ENCODE measurements around the gene USP32. TPM values are rescaled to one million over a fixed set of nuclear protein-coding genes. Genes with fewer than 3 reads are reported as not detected.

Gene USP32
- total and polyA plus RNA-seq, 2 donors = 18.2 to 63.7 TPM

DNA sequence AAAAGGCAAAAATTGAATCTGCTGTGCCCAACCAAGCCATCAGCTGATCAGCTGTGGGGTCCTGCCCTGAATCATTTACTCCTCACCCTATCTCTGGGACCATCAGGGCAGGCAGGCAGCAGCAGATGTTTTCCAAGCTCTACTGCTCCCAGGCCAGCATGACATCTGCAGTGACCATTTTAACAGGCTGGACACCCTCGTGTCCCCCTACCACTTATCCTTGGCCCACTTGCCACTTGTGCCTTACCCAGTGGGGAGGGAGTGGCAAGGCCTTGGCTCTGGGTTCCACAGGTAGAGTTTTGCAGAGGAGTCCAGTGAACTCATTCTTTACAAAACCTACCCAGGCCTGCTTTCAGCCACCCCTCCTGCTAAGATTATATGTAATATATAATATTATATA is 254.2 kb downstream of the USP32 start:
- Histone ChIP-seq H3K4me3 (ENCODE audit: low read depth, low read length) (no peak overlapping the region), H3K27ac (ENCODE audit: low read depth) (no peak overlapping the region), H3K4me1 (ENCODE audit: insufficient read depth) (no peaks in the 10 kb centered on the region), H3K36me3 (ENCODE audit: insufficient read depth) (no peaks in the 10 kb centered on the region)
- DNase-seq (ENCODE audit: extremely low spot score) = no peak
- 52% methylated on average over 1 of the region's 1 CpG for WGBS

DNA sequence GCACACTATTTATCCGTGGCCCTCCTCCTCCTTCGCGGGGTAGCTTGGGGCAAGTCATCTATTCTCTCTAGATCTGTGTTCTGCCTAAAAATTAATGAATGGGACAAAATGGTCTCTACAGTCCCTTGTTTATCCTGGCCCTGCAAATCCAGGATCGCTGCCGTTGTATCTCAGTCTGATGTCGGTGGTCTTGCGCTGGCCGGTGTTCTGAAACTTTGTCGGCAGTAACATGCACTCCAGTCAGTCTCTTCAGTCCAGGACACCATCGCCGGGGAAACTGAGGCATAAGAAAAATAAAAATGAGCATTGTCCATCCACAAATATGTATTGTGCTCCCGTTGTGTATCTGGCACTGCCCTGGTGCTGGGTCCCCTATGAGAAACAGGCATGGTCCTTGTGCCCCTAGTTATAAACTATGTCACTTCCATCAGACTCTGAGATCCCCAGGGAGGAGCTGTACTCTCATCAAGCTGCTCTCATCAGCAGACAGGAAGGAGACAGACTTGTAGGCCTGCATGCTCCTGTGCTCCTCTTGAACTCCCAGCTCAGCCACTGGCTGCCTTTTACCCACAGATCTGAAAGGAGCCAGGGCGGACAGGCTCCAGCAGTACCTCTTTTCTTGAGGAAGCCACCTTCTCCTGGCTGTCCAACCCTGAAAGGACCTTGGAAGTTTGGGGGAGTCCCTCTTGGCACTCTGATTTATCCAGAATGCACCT is 255.8 kb downstream of the USP32 start:
- Histone ChIP-seq H3K36me3 (ENCODE audit: insufficient read depth) (no peaks in the 10 kb centered on the region), H3K27ac (ENCODE audit: low read depth) (no peak overlapping the region), H3K4me3 (ENCODE audit: low read depth, low read length) (no peak overlapping the region), H3K4me1 (ENCODE audit: insufficient read depth) (no peaks in the 10 kb centered on the region)
- no peak for DNase-seq (ENCODE audit: extremely low spot score)
- 73% methylated on average over 13 of the region's 13 CpGs for WGBS

DNA sequence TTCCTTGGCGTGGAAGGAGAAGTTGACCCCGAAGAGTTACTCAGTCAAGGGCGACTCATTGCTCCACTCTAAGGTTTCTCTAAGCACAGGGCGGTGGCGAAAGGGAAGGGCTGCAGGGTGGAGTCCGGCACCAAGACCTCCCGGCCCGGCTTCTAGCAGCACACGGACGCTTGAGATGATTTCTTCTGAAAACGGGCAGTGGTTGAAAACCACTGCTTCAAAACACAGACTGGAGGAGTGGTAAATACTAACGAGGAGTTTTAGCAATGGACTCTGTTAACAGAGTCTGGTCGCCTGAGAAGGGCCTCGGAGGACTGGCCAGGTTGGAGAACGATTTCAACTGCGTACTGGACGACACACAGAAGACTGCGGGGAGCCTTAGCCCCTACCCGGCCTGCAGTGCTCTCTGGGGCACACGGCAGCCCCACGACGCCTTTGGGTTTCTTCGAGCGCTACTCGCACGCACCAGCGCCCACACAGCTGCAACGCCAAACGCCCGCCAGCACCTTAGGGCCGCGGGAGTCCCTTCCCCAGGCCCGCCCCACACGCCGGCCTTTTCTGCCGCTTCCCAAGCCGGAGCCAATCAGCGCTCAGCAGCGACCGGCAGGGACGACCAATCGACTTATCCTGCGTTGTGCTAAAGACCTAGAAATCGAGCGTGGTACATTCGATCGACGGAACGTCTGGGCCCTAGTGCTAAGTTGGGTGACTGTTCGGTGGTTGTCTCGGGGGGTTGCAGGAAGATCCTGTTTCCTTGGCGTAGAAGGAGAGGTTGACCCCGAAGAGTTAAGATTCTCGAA is 256.6 kb downstream of the USP32 start:
- 3% methylated on average over 54 of the region's 54 CpGs for WGBS
- no peak overlapping the region for H3K27ac ChIP-seq (ENCODE audit: low read depth)

GRCh38 chr17:60134396-60135150 is 257.4 kb downstream of the USP32 start:
- Histone ChIP-seq H3K4me3 (ENCODE audit: low read depth, low read length) (peak overlapping the region; percentile 57), H3K36me3 (ENCODE audit: insufficient read depth) (no peaks in the 10 kb centered on the region), H3K27ac (ENCODE audit: low read depth) (no peak overlapping the region), H3K4me1 (ENCODE audit: insufficient read depth) (no peaks in the 10 kb centered on the region)
- WGBS = 9% methylated on average over 16 of the region's 16 CpGs
- no peak for DNase-seq (ENCODE audit: extremely low spot score)

More for the DNA sequence above, 256.6 kb downstream of the USP32 start:
- no peaks in the 10 kb centered on the region for H3K4me1 ChIP-seq (ENCODE audit: insufficient read depth)
- no peaks in the 10 kb centered on the region for H3K36me3 ChIP-seq (ENCODE audit: insufficient read depth)
- H3K4me3 ChIP-seq (ENCODE audit: low read depth, low read length) = peak overlapping the region; percentile 57
- DNase-seq (ENCODE audit: extremely low spot score) = peak; percentile 64

DNA sequence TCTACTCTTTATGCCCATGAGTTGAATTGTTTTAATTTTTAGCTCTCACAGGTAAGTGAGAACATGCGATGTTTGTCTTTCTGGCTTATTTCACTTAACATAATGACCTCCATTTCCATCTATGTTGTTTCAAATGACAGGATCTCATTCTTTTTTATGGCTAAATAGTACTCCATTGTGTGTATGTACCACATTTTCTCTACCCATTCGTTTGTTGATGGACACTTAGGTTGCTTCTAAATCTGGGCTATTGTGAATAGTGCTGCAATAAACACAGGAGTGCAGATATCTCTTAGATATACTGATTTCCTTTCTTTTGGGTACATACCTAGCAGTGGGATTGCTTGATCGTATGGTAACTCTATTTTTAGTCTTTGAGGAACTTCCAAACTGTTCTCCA is 261.5 kb downstream of the USP32 start:
- WGBS = 81% methylated on average over 3 of the region's 3 CpGs
- no peak overlapping the region for H3K4me3 ChIP-seq (ENCODE audit: low read depth, low read length)
- H3K36me3 ChIP-seq (ENCODE audit: insufficient read depth) = no peaks in the 10 kb centered on the region
- no peak overlapping the region for H3K27ac ChIP-seq (ENCODE audit: low read depth)
- H3K4me1 ChIP-seq (ENCODE audit: insufficient read depth) = no peaks in the 10 kb centered on the region
- no peak for DNase-seq (ENCODE audit: extremely low spot score)

DNA sequence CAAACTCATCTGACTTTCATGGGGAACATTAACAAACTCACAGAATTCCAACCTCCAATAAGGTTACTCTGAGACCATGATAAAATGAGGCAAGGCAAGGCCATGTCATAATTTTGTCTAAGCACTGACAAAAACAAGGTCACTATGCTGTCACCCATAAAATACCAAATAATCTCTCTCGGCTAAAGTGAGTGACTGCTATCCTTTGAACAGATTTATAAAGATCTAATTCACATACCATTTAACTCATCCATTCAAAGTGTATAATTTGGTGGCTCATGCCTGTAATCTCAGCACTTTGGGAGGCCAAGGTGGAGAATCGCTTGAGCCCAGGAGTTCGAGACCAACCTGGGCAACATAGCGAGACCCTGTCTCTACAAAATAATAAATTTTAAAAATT is 262.8 kb downstream of the USP32 start:
- Histone ChIP-seq H3K4me3 (ENCODE audit: low read depth, low read length) (no peak overlapping the region), H3K4me1 (ENCODE audit: insufficient read depth) (no peaks in the 10 kb centered on the region), H3K27ac (ENCODE audit: low read depth) (no peak overlapping the region), H3K36me3 (ENCODE audit: insufficient read depth) (no peaks in the 10 kb centered on the region)
- no peak for DNase-seq (ENCODE audit: extremely low spot score)
- WGBS = 85% methylated on average over 4 of the region's 4 CpGs

Small RNA genes within 50 kb of the gene (small RNA-seq; reads per million reads assigned to genes)
- 44.3 reads per million, percentile 96 among the genes with 10 or more reads in this experiment for gene SCARNA20

Other genes starting within 250 kb of the USP32 start
- 0.42 TPM for gene CA4, start 242.2 kb downstream of the USP32 start, total RNA-seq
- 5.7 TPM for gene CA4, start 242.2 kb downstream of the USP32 start, polyA plus RNA-seq
- gene CHCT1, start 30.4 kb upstream of the USP32 start, total RNA-seq = not detected
- 0.09 TPM for gene CHCT1, start 30.4 kb upstream of the USP32 start, polyA plus RNA-seq
- 88.7 TPM for gene APPBP2, start 134.1 kb upstream of the USP32 start, total RNA-seq
- gene APPBP2, start 134.1 kb upstream of the USP32 start, polyA plus RNA-seq = 17.1 TPM
- gene PPM1D, start 208.1 kb upstream of the USP32 start, total RNA-seq = 17.0 TPM
- 11.2 TPM for gene PPM1D, start 208.1 kb upstream of the USP32 start, polyA plus RNA-seq